H1 (cell line): Measurements from ENCODE around the gene PELI2. TPM values are rescaled to one million over a fixed set of nuclear protein-coding genes. Genes with fewer than 3 reads are reported as not detected.

Experiments used
- BACH1 ChIP-seq: IDR thresholded peaks from 2 replicates; pipeline ENCODE4 v1.6.1; 2012; ENCODE audit warnings: low read length, improper control_type of control experiment
- CREB1 ChIP-seq: IDR thresholded peaks from 2 replicates; pipeline ENCODE4 v1.6.1; 2012; ENCODE audit warnings: inconsistent platforms
- CTBP2 ChIP-seq: IDR thresholded peaks from 2 replicates; pipeline ENCODE4 v1.7.0; 2011; ENCODE audit warnings: borderline replicate concordance, mild to moderate bottlenecking, moderate library complexity, mixed read lengths, low read length; ENCODE audit not compliant: insufficient read depth, insufficient read length
- FOSL1 ChIP-seq: IDR thresholded peaks from 2 replicates; pipeline ENCODE4 v1.6.1; 2011; ENCODE audit warnings: mild to moderate bottlenecking, low read depth, low read length, moderate library complexity; ENCODE audit not compliant: insufficient read depth
- KDM1A ChIP-seq: fragments of 200-600, 300-600 bp; sonication (generic); IDR thresholded peaks from 2 replicates; pipeline ENCODE4 v1.7.1; 2016; ENCODE audit warnings: mild to moderate bottlenecking, low read length, borderline replicate concordance
- polyA plus RNA-seq, 7 experiments: library from polyadenylated mRNA; depleted of rRNA in 3 of 7; stranded (reverse) in 5 of 7; unstranded in 2 of 7; fragments of >200 nt in 5 of 7; fragments of 200-250 nt in 2 of 7; gene quantifications; 1 replicate in 5 of 7; 2 replicates in 1 of 7; 4 replicates in 1 of 7; pipeline versions ENCODE4 v1.2.1 to v1.2.3, GENCODE V29; 2011 to 2013; ENCODE audit warnings: missing spikeins in 2 of 7, mixed read lengths in 2 of 7
- total RNA-seq: library from RNA; stranded (reverse); fragmentation: NEBNext Ultra II Directional; extraction: Animal tissue kit (Norgen Biotek cat#: 25700); gene quantifications from 2 replicates; pipeline ENCODE4 v1.2.1, GENCODE V29; 2021
- TF ChIP-seq, protein P1 (sequence below): fragments of 300-600 bp; sonication (generic); IDR thresholded peaks from 2 replicates; pipeline ENCODE4 v1.7.1; 2012; ENCODE audit warnings: low read length, moderate library complexity, mild to moderate bottlenecking, inconsistent platforms; ENCODE audit not compliant: insufficient replicate concordance
- TF ChIP-seq, protein P2 (sequence below), 3 experiments: IDR thresholded peaks; 1 replicate in 2 of 3; 2 replicates in 1 of 3; pipeline versions ENCODE4 v1.5.1 to v1.6.1; 2011; ENCODE audit warnings: low read length in 3 of 3, mild to moderate bottlenecking in 3 of 3, inconsistent platforms in 2 of 3, low read depth in 1 of 3, moderate library complexity in 1 of 3; ENCODE audit not compliant: insufficient read depth in 1 of 3; ENCODE audit errors: control extremely low read depth in 1 of 3

The PELI2 gene
- total and polyA plus RNA-seq, 2 of the 8 experiments (the other 6 are each of a cell fraction or from before 2014, with no cell fraction given): 14.6 to 25.7 TPM

DNA sequence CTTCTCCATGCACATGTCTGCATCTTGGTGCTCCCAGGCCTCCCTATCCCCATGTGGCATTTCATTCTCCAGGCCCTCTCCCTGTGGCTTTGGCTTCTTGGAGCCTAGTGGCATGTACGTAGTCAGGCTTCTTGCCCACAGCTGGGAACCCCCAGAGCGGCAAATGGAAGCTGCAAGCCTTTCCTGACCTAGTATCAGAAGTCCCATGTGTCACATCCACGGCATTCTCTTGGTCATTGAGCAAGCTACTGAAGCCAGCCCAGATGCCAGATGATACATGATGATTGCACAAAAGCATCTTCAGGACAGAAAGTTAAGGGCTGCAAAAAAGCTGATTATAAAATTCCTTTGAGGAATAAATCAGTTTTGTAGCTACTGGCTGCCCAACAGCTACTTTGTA, 154.9 kb downstream of the PELI2 start (continued):
- TF ChIP-seq, protein P1, sequence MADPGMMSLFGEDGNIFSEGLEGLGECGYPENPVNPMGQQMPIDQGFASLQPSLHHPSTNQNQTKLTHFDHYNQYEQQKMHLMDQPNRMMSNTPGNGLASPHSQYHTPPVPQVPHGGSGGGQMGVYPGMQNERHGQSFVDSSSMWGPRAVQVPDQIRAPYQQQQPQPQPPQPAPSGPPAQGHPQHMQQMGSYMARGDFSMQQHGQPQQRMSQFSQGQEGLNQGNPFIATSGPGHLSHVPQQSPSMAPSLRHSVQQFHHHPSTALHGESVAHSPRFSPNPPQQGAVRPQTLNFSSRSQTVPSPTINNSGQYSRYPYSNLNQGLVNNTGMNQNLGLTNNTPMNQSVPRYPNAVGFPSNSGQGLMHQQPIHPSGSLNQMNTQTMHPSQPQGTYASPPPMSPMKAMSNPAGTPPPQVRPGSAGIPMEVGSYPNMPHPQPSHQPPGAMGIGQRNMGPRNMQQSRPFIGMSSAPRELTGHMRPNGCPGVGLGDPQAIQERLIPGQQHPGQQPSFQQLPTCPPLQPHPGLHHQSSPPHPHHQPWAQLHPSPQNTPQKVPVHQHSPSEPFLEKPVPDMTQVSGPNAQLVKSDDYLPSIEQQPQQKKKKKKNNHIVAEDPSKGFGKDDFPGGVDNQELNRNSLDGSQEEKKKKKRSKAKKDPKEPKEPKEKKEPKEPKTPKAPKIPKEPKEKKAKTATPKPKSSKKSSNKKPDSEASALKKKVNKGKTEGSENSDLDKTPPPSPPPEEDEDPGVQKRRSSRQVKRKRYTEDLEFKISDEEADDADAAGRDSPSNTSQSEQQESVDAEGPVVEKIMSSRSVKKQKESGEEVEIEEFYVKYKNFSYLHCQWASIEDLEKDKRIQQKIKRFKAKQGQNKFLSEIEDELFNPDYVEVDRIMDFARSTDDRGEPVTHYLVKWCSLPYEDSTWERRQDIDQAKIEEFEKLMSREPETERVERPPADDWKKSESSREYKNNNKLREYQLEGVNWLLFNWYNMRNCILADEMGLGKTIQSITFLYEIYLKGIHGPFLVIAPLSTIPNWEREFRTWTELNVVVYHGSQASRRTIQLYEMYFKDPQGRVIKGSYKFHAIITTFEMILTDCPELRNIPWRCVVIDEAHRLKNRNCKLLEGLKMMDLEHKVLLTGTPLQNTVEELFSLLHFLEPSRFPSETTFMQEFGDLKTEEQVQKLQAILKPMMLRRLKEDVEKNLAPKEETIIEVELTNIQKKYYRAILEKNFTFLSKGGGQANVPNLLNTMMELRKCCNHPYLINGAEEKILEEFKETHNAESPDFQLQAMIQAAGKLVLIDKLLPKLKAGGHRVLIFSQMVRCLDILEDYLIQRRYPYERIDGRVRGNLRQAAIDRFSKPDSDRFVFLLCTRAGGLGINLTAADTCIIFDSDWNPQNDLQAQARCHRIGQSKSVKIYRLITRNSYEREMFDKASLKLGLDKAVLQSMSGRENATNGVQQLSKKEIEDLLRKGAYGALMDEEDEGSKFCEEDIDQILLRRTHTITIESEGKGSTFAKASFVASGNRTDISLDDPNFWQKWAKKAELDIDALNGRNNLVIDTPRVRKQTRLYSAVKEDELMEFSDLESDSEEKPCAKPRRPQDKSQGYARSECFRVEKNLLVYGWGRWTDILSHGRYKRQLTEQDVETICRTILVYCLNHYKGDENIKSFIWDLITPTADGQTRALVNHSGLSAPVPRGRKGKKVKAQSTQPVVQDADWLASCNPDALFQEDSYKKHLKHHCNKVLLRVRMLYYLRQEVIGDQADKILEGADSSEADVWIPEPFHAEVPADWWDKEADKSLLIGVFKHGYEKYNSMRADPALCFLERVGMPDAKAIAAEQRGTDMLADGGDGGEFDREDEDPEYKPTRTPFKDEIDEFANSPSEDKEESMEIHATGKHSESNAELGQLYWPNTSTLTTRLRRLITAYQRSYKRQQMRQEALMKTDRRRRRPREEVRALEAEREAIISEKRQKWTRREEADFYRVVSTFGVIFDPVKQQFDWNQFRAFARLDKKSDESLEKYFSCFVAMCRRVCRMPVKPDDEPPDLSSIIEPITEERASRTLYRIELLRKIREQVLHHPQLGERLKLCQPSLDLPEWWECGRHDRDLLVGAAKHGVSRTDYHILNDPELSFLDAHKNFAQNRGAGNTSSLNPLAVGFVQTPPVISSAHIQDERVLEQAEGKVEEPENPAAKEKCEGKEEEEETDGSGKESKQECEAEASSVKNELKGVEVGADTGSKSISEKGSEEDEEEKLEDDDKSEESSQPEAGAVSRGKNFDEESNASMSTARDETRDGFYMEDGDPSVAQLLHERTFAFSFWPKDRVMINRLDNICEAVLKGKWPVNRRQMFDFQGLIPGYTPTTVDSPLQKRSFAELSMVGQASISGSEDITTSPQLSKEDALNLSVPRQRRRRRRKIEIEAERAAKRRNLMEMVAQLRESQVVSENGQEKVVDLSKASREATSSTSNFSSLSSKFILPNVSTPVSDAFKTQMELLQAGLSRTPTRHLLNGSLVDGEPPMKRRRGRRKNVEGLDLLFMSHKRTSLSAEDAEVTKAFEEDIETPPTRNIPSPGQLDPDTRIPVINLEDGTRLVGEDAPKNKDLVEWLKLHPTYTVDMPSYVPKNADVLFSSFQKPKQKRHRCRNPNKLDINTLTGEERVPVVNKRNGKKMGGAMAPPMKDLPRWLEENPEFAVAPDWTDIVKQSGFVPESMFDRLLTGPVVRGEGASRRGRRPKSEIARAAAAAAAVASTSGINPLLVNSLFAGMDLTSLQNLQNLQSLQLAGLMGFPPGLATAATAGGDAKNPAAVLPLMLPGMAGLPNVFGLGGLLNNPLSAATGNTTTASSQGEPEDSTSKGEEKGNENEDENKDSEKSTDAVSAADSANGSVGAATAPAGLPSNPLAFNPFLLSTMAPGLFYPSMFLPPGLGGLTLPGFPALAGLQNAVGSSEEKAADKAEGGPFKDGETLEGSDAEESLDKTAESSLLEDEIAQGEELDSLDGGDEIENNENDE: no peak
- TF ChIP-seq FOSL1: no peak
- TF ChIP-seq, protein P2, sequence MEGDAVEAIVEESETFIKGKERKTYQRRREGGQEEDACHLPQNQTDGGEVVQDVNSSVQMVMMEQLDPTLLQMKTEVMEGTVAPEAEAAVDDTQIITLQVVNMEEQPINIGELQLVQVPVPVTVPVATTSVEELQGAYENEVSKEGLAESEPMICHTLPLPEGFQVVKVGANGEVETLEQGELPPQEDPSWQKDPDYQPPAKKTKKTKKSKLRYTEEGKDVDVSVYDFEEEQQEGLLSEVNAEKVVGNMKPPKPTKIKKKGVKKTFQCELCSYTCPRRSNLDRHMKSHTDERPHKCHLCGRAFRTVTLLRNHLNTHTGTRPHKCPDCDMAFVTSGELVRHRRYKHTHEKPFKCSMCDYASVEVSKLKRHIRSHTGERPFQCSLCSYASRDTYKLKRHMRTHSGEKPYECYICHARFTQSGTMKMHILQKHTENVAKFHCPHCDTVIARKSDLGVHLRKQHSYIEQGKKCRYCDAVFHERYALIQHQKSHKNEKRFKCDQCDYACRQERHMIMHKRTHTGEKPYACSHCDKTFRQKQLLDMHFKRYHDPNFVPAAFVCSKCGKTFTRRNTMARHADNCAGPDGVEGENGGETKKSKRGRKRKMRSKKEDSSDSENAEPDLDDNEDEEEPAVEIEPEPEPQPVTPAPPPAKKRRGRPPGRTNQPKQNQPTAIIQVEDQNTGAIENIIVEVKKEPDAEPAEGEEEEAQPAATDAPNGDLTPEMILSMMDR (IDR thresholded peaks at IDR 0.05; ENCODE audit: control extremely low read depth in 1 of 3, insufficient read depth in 1 of 3, low read depth in 1 of 3, low read length in 3 of 3): no peak
- TF ChIP-seq CTBP2: no peak
- TF ChIP-seq KDM1A: no peak
- no peak for TF ChIP-seq BACH1
- no peak for TF ChIP-seq CREB1
